Measurements from ENCODE around the gene HFE.

DNA sequence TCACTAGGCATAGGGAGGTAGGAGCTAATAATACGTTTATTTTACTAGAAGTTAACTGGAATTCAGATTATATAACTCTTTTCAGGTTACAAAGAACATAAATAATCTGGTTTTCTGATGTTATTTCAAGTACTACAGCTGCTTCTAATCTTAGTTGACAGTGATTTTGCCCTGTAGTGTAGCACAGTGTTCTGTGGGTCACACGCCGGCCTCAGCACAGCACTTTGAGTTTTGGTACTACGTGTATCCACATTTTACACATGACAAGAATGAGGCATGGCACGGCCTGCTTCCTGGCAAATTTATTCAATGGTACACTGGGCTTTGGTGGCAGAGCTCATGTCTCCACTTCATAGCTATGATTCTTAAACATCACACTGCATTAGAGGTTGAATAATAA lies 1.1 kb downstream of the HFE start:
- TF ChIP-seq CTCF (IDR thresholded peaks at IDR 0.05): no peak
- no peak for TF ChIP-seq CHD2 (IDR thresholded peaks at IDR 0.05; ENCODE audit: low read length, partially characterized antibody)

Data from A549 (cell line).